ENCODE results near the gene ANTXR2.

GRCh38 chr4:80024335-80024734, 48.7 kb downstream of the ANTXR2 start:
- TF ChIP-seq EP300 (IDR thresholded peaks at IDR 0.05) (no peak), CTCF (IDR thresholded peaks at IDR 0.05) (no peak), POLR2AphosphoS5 (IDR thresholded peaks at IDR 0.05) (no peak), POLR2A (IDR thresholded peaks at IDR 0.05) (no peak)
